Astrocyte (in vitro differentiated cells and primary cell): ENCODE results near the gene TMPRSS6.

Source experiments
- CTCF ChIP-seq: IDR thresholded peaks from 2 replicates; pipeline ENCODE4 v1.5.1; 2011; ENCODE audit warnings: low read depth, mild to moderate bottlenecking, inconsistent platforms, low read length, moderate library complexity; ENCODE audit not compliant: insufficient read depth
- EZH2 ChIP-seq: IDR thresholded peaks from 2 replicates; pipeline ENCODE4 v1.6.1; 2012; ENCODE audit warnings: mild to moderate bottlenecking, low read length, inconsistent platforms; ENCODE audit not compliant: insufficient read depth

DNA sequence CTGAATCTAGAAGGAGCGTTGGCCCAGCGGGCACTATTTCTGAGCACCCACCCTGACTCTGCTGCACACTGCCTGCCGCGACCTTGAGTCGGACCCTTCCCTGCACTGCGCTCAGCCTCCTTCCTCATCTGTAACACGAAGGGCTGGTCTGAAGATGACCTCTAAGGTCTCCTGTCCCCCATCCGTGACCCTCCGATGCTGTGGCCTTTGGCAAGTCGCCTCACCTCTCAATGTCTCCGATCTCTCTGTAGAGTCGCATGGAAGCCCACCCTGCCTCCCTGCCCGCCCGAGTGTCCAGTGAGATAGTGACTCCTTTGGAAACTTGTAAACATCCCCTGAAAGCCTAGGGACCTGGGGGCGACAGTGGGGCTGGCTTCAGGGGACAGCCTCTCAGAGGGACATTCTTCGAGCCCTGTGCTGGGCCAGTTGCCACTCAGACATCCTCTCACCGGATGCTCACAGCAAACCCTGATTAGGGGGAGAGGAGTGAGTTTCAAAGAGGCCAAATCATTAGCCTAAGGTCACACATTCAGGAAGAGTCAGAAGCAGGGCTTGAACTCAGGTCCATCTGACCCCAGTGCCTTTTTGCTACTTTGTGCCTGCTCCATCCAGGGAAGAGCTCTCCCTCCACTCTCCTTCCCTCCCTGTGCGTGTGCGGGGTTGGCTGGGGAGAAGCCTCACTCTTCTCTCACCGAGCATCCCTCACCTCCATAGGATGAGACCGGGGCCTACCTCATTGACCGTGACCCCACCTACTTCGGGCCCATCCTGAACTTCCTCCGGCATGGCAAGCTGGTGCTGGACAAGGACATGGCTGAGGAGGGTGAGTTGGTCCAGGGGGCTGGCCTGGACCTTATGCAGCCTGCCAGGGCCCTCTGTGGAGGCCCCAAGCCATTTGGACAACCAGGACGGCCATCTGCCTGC, 56.9 kb downstream of the TMPRSS6 start:
- TF ChIP-seq CTCF, result no peak
- TF ChIP-seq EZH2, result no peak
